Gastrocnemius medialis (tissue), 4 donors: Measurements from ENCODE around the gene NEK10.

ENCODE experiments used
- POLR2A ChIP-seq, 2 donors: fragments of 450-650 bp; IDR thresholded peaks; one replicate each; pipeline ENCODE4 v1.6.1; 2017; ENCODE audit warnings: antibody characterized with exemption in 2 of 2, mild to moderate bottlenecking in 2 of 2, moderate library complexity in 2 of 2
- TF ChIP-seq, protein P1 (sequence below), 5 experiments: fragments of 450-650 bp in 3 of 5; fragments of 200-600 bp in 2 of 5; sonication (generic) in 2 of 5; IDR thresholded peaks in 4 of 5; conservative IDR thresholded peaks in 1 of 5; 1 replicate in 4 of 5; 2 replicates in 1 of 5; pipeline ENCODE4 v1.5.1; 2016 to 2019; ENCODE audit warnings: antibody characterized with exemption in 5 of 5, mild to moderate bottlenecking in 3 of 5, moderate library complexity in 3 of 5

- TF ChIP-seq, protein P1, sequence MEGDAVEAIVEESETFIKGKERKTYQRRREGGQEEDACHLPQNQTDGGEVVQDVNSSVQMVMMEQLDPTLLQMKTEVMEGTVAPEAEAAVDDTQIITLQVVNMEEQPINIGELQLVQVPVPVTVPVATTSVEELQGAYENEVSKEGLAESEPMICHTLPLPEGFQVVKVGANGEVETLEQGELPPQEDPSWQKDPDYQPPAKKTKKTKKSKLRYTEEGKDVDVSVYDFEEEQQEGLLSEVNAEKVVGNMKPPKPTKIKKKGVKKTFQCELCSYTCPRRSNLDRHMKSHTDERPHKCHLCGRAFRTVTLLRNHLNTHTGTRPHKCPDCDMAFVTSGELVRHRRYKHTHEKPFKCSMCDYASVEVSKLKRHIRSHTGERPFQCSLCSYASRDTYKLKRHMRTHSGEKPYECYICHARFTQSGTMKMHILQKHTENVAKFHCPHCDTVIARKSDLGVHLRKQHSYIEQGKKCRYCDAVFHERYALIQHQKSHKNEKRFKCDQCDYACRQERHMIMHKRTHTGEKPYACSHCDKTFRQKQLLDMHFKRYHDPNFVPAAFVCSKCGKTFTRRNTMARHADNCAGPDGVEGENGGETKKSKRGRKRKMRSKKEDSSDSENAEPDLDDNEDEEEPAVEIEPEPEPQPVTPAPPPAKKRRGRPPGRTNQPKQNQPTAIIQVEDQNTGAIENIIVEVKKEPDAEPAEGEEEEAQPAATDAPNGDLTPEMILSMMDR (IDR thresholded peaks at IDR 0.05 in 4 of 5, conservative IDR thresholded peaks at IDR 0.05 in 1 of 5), result no peak
- TF ChIP-seq POLR2A (IDR thresholded peaks at IDR 0.05), result no peak
Measured at GRCh38 chr3:27335571-27335970, 33.6 kb downstream of the NEK10 start.
